GM23248 (cell line): ENCODE measurements around the gene TOP3A. TPM values are rescaled to one million over a fixed set of nuclear protein-coding genes. Genes with fewer than 3 reads are reported as not detected.
"Not testable (repeated sequence)": the region's sequence is repeated elsewhere in the genome, so short reads cannot be mapped to it uniquely, and the experiment has no call there.

Experiments
- DNase-seq: peaks from one replicate; pipeline ENCODE4 v3.0.0-alpha.2; 2015
- H2AFZ ChIP-seq: fragments of 200-600 bp; sonication (generic); 2 replicates; pipeline ENCODE4 v1.6.1; 2016; ENCODE audit warnings: antibody characterized with exemption
- H3F3A ChIP-seq: fragments of 200-600 bp; sonication (generic); 2 replicates; pipeline ENCODE4 v1.6.1; 2016; ENCODE audit warnings: mild to moderate bottlenecking, antibody characterized with exemption, mixed run types; ENCODE audit not compliant: insufficient read depth
- H3K27ac ChIP-seq: fragments of 200-600 bp; sonication (generic); 2 replicates; pipeline ENCODE4 v1.5.1; 2016; ENCODE audit warnings: mild to moderate bottlenecking
- H3K27me3 ChIP-seq: fragments of 200-600 bp; sonication (generic); replicated peaks from 2 replicates; pipeline ENCODE4 v1.6.1; 2016; ENCODE audit warnings: mild to moderate bottlenecking; ENCODE audit not compliant: insufficient read depth
- H3K36me3 ChIP-seq: fragments of 200-600 bp; sonication (generic); 2 replicates; pipeline ENCODE4 v1.6.1; 2016; ENCODE audit warnings: low read depth, mild to moderate bottlenecking
- H3K4me1 ChIP-seq: fragments of 200-600 bp; sonication (generic); 2 replicates; pipeline ENCODE4 v1.6.1; 2016; ENCODE audit warnings: mild to moderate bottlenecking; ENCODE audit not compliant: insufficient read depth
- H3K4me2 ChIP-seq: fragments of 200-600 bp; sonication (generic); one replicate; pipeline ENCODE4 v1.6.1; 2016; ENCODE audit warnings: mild to moderate bottlenecking; ENCODE audit not compliant: unreplicated experiment
- H3K4me3 ChIP-seq: fragments of 200-600 bp; sonication (generic); 2 replicates; pipeline ENCODE4 v1.5.1; 2016; ENCODE audit warnings: mild to moderate bottlenecking
- H3K79me2 ChIP-seq: fragments of 200-600 bp; sonication (generic); 2 replicates; pipeline ENCODE4 v1.6.1; 2016; ENCODE audit warnings: mild to moderate bottlenecking; ENCODE audit not compliant: insufficient read depth
- H3K9ac ChIP-seq: fragments of 200-600 bp; sonication (generic); 2 replicates; pipeline ENCODE4 v1.6.1; 2016; ENCODE audit warnings: mild to moderate bottlenecking
- H3K9me2 ChIP-seq: fragments of 200-600 bp; sonication (generic); 2 replicates; pipeline ENCODE4 v1.6.1; 2016; ENCODE audit warnings: mixed run types, mild to moderate bottlenecking, moderate library complexity; ENCODE audit not compliant: insufficient read depth
- H3K9me3 ChIP-seq: fragments of 200-600 bp; sonication (generic); one replicate; pipeline ENCODE4 v1.6.1; 2017; ENCODE audit warnings: low read depth
- H4K20me1 ChIP-seq: fragments of 200-600 bp; sonication (generic); 2 replicates; pipeline ENCODE4 v1.6.0; 2016; ENCODE audit not compliant: insufficient read depth
- EZH2 ChIP-seq: fragments of 200-600 bp; sonication (generic); IDR thresholded peaks from 2 replicates; pipeline ENCODE4 v1.6.1; 2018; ENCODE audit warnings: antibody characterized with exemption, mild to moderate bottlenecking; ENCODE audit not compliant: insufficient read depth, poor library complexity, severe bottlenecking
- EZH2phosphoT487 ChIP-seq: fragments of 200-600 bp; sonication (generic); IDR thresholded peaks from 2 replicates; pipeline ENCODE4 v1.6.1; 2018; ENCODE audit warnings: antibody characterized with exemption, moderate library complexity, mild to moderate bottlenecking, low read depth; ENCODE audit not compliant: insufficient read depth
- WGBS, 2 experiments: methylation state at CpG; one replicate each; pipeline ENCODE4 v1.1.6; 2015 to 2017; ENCODE audit warnings: low lambda C conversion rate in 2 of 2, low coverage in 1 of 2; ENCODE audit errors: missing lambda C conversion rate in 2 of 2; 5-methylcytosine and 5-hydroxymethylcytosine counted together
- in situ Hi-C: fragments of 300-500 bp; cut with MboI; formaldehyde crosslinking; loops from 2 replicates; pipeline ENCODE4 v1.15.0; 2020
- polyA plus RNA-seq: library from polyadenylated mRNA; unstranded; fragments of >200 nt; fragmentation: Nextera tagmentation; extraction: Ambion mirVana; gene quantifications from 2 replicates; pipeline ENCODE4 v1.2.1, GENCODE V29; 2016
- total RNA-seq: library from RNA; depleted of rRNA; stranded (reverse); fragments of >200 nt; shearing (Covaris generic); gene quantifications from 2 replicates; pipeline ENCODE4 v1.2.3, GENCODE V29; 2014

TOP3A gene
- total and polyA plus RNA-seq, 2 experiments from 2014 or later, result 12.2 to 47.1 TPM

DNA sequence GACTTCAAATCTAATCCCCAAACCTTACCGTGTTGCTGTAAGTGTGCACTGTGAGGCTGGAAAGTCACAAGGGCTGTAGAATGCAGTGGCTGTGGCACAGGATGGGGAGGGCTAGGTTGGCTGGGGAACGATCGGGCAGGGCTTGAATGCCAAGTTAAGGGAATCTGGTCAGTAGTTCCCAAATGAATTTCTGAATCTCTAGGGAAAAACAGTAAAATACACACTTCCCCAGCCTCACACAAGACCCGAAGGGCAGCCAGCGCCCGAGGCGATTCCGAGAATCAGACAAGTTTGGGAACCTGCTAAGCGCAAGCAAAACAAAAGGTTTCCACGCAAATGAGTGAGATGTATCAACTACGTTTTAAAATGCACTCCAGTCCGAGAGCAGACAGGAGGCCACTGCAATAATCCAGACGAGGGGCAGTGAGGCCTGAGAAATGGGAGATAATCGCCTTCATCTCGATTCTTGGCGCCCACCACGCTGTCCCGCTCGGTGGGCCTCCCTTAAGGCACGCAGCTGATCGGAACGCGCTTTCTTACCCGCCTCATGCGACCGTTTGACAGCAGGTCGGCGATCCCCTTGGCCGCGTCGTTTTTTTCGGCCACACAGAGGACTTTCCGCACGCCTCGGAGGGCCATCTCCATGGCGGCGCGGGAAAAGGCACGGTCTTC is 599 bp downstream of the TOP3A start:
- peak overlapping the region; percentile 96 for H3K4me2 ChIP-seq
- peak overlapping the region; percentile 79 for H2AFZ ChIP-seq
- in situ Hi-C loops, result no loop called here
- H3F3A ChIP-seq, result no peaks in the 10 kb centered on the region
- peak overlapping the region; percentile 94 for H3K4me3 ChIP-seq
- H3K9ac ChIP-seq, result peak overlapping the region; percentile 97
- H3K4me1 ChIP-seq, result peaks cover 45% of the 10 kb centered on the region
- TF ChIP-seq EZH2, result no peak
- TF ChIP-seq EZH2phosphoT487, result no peak
- H3K27me3 ChIP-seq, result no peaks in the 10 kb centered on the region
- peaks cover 92% of the 10 kb centered on the region for H3K79me2 ChIP-seq
- H3K9me3 ChIP-seq, result no peaks in the 10 kb centered on the region
- peak overlapping the region; percentile 93 for H3K27ac ChIP-seq
- peak; percentile 49 for DNase-seq
- 0 to 1% methylated on average over 39 of the region's 39 CpGs for WGBS, 2 experiments
- no peaks in the 10 kb centered on the region for H3K9me2 ChIP-seq
- peaks cover 8% of the 10 kb centered on the region; the same call in 1 of the 2 replicates for H3K36me3 ChIP-seq
- H4K20me1 ChIP-seq, result no peaks in the 10 kb centered on the region

DNA sequence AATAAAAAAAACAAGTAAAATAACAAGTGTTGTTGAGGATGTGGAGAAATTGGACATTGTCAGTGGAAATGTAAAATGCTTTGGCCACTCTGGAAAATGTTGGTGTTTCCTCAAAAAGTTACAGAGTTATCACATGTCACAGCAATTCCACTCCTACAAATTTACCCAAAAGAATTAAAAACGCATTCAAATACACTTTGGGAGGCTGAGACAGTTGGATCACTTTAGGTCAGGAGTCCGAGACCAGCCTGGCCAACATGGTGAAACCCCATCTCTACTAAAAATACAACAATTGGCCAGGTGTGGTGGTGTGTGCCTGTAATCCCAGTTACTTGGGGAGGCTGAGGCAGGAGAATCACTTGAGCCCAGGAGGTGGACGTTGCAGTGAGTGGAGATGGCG is 5.6 kb downstream of the TOP3A start:
- peaks cover 22% of the 10 kb centered on the region for H3K36me3 ChIP-seq
- in situ Hi-C loops, result no loop called here

DNA sequence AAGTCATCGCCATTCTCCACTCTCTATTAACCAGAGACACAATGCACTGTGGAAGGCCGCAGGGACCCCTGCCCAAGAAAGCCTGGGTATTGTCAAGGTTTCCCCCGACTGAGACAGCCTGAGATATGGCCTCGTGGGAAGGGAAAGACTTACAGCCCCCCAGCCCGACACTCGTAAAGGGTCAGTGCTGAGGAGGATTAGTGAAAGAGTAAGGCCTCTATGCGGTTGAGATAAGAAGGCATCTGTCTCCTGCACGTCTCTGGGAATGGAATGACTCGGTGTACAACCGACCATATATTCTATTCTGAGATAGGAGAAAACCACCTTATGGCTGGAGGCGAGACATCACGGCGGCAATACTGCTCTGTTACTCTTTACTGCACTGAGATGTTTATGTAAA is 11.6 kb downstream of the TOP3A start:
- H2AFZ ChIP-seq, DNase-seq, H3K9me3 ChIP-seq, H3K9me2 ChIP-seq, H3K4me3 ChIP-seq, in situ Hi-C loops, H3K4me2 ChIP-seq, H3K4me1 ChIP-seq, H3K9ac ChIP-seq, H4K20me1 ChIP-seq, H3K27ac ChIP-seq, H3K27me3 ChIP-seq, H3F3A ChIP-seq: not testable (repeated sequence)
- 87 to 89% methylated on average over 11 to 13 of the region's 13 CpGs for WGBS, 2 experiments
- peaks cover 58% of the 10 kb centered on the region for H3K36me3 ChIP-seq
- peaks cover 26% of the 10 kb centered on the region for H3K79me2 ChIP-seq

More for the DNA sequence above, 5.6 kb downstream of the TOP3A start:
- Histone ChIP-seq H2AFZ (no peak overlapping the region), H3K9me2 (no peaks in the 10 kb centered on the region), H3K27me3 (no peaks in the 10 kb centered on the region), H3K9me3 (no peaks in the 10 kb centered on the region), H3K27ac (no peak overlapping the region), H4K20me1 (no peaks in the 10 kb centered on the region), H3F3A (no peaks in the 10 kb centered on the region), H3K79me2 (peaks cover 86% of the 10 kb centered on the region), H3K4me1 (peaks cover 12% of the 10 kb centered on the region), H3K4me2 (no peak overlapping the region), H3K9ac (no peak overlapping the region), H3K4me3 (no peak overlapping the region)
- no peak for DNase-seq
- TF ChIP-seq EZH2phosphoT487, result no peak
- TF ChIP-seq EZH2, result no peak
- 96 to 99% methylated on average over 4 of the region's 4 CpGs for WGBS, 2 experiments

DNA sequence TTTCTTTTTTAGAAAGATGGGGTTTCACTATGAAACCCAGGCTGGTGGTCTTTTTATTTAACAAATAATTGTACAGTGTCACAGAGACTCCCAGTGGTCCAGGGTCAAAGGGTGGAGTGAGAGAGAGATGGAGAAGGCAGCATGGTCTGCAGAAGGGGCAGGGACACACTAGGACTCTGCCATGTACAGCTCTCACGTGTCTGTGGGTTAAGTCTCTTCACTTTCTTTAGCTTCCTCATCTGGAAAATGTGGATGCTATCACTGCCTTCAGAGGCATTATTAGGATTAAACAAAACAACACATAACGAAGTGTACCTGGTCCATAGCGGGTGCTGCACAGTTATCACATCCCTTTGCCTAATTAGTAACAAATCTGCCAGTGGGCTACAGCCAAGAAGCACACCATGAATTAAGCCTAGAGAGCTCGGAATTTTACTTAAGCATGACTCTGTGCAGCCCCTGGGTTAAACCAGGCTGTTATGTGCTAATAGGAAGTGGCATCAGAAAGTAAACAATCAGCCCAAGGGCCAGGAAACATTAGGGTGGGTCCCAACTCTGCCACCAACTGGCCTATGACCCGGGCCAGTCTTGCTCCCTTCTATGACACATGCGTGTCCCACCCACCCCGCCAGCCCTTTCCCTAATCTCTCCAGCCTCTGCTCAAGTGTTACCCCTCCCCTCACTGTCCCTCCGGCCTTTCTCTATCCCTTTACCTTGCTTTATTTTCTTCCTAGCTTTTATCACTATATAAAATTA is 13.9 kb downstream of the TOP3A start:
- DNase-seq, result no peak

DNA sequence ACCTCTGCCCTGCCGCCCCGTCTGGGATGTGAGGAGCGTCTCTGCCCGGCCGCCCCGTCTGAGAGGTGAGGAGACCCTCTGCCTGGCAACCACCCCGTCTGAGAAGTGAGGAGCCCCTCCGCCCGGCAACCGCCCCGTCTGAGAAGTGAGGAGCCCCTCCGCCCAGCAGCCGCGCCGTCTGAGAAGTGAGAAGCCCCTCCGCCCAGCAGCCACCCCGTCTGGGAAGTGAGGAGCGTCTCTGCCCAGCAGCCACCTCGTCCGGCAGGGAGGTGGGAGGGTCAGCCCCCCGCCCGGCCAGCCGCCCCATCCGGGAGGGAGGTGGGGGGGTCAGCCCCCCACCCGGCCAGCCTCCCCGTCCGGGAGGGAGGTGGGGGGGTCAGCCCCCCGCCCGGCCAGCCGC is 16.7 kb downstream of the TOP3A start:
- H3K27me3 ChIP-seq, H3K9ac ChIP-seq, H2AFZ ChIP-seq, H4K20me1 ChIP-seq, H3K79me2 ChIP-seq, H3F3A ChIP-seq, H3K27ac ChIP-seq, H3K9me3 ChIP-seq, H3K4me1 ChIP-seq, in situ Hi-C loops, H3K9me2 ChIP-seq, H3K4me3 ChIP-seq, H3K4me2 ChIP-seq, DNase-seq: not testable (repeated sequence)
- peaks cover 38% of the 10 kb centered on the region for H3K36me3 ChIP-seq
- 92 to 100% methylated on average over 3 to 12 of the region's 30 CpGs for WGBS, 2 experiments

More for the DNA sequence above, 13.9 kb downstream of the TOP3A start:
- in situ Hi-C loops, result no loop called here
- Histone ChIP-seq H3K4me1 (no peaks in the 10 kb centered on the region), H3K4me2 (no peak overlapping the region), H2AFZ (no peak overlapping the region), H3F3A (no peaks in the 10 kb centered on the region), H3K9me2 (no peaks in the 10 kb centered on the region), H3K27me3 (no peaks in the 10 kb centered on the region), H4K20me1 (no peaks in the 10 kb centered on the region), H3K27ac (no peak overlapping the region), H3K9ac (no peak overlapping the region), H3K4me3 (no peak overlapping the region), H3K79me2 (peaks cover 14% of the 10 kb centered on the region; the same call in 1 of the 2 replicates), H3K9me3 (no peaks in the 10 kb centered on the region), H3K36me3 (peaks cover 53% of the 10 kb centered on the region)
- no peak for TF ChIP-seq EZH2
- TF ChIP-seq EZH2phosphoT487, result no peak
- WGBS, 2 experiments, result 92 to 94% methylated on average over 8 of the region's 8 CpGs
